IMR-90 (cell line): ENCODE data around the gene KCNQ5. TPM values are rescaled to one million over a fixed set of nuclear protein-coding genes. Genes with fewer than 3 reads are reported as not detected.
"Not testable (repeated sequence)": the region's sequence is repeated elsewhere in the genome, so short reads cannot be mapped to it uniquely, and the experiment has no call there.

ENCODE experiments used
- ATAC-seq: fragments of 200-7000 bp; cut with Tn5 transposase; 2 replicates; pipeline ENCODE4 v1.9.1; 2020; ENCODE audit warnings: low read depth, mild to moderate bottlenecking, moderate library complexity
- BruUV-seq: library from RNA; stranded (reverse); fragments of 400-500 nt; replicated peaks from 2 replicates; lab custom pipeline; 2021; lab: Mats Ljungman, UMichigan
- CTCF ChIA-PET: fragments of 300-600 bp; formaldehyde crosslinking; extraction: SDS; loops from one replicate; lab custom pipeline; 2021; ENCODE audit warnings: antibody characterized with exemption; lab: Yijun Ruan, JAX
- POLR2A ChIA-PET: fragments of 300-600 bp; sonication (Branson Sonifier 250); formaldehyde crosslinking; loops from one replicate; lab custom pipeline; 2022; ENCODE audit warnings: antibody characterized with exemption; ENCODE audit not compliant: unreplicated experiment; lab: Charles Lee
- DNase-seq: peaks from one replicate; pipeline ENCODE4 v3.0.0; 2013
- H2AFZ ChIP-seq: replicated peaks from 2 replicates; pipeline ENCODE3; 2013; ENCODE audit warnings: low read length, mild to moderate bottlenecking; ENCODE audit not compliant: poor library complexity
- H2AK5ac ChIP-seq: 2 replicates; pipeline ENCODE4 v1.6.1; 2013; ENCODE audit warnings: low read depth, low read length, inconsistent platforms
- H2AK9ac ChIP-seq: replicated peaks from 2 replicates; pipeline ENCODE3; 2013; ENCODE audit warnings: mild to moderate bottlenecking, low read depth, low read length, moderate library complexity; ENCODE audit not compliant: poor library complexity
- H2BK120ac ChIP-seq: 2 replicates; pipeline ENCODE4 v1.6.1; 2013; ENCODE audit warnings: low read depth, low read length, inconsistent platforms
- H2BK15ac ChIP-seq: 3 replicates; pipeline ENCODE4 v1.6.1; 2013; ENCODE audit warnings: low read depth, low read length, inconsistent platforms
- H2BK20ac ChIP-seq: 2 replicates; pipeline ENCODE4 v1.6.1; 2013; ENCODE audit warnings: low read depth, mild to moderate bottlenecking, inconsistent platforms, low read length, moderate library complexity
- H2BK5ac ChIP-seq: 2 replicates; pipeline ENCODE4 v1.6.1; 2013; ENCODE audit warnings: mild to moderate bottlenecking, low read depth, low read length, inconsistent platforms; ENCODE audit not compliant: poor library complexity, severe bottlenecking
- H3K14ac ChIP-seq: replicated peaks from 2 replicates; pipeline ENCODE4 v1.6.1; 2013; ENCODE audit warnings: low read depth, low read length, inconsistent platforms
- H3K18ac ChIP-seq: 2 replicates; pipeline ENCODE4 v1.6.1; 2013; ENCODE audit warnings: low read depth, low read length, control low read depth
- H3K23ac ChIP-seq: 2 replicates; pipeline ENCODE4 v1.6.1; 2013; ENCODE audit warnings: low read depth, low read length, inconsistent platforms
- H3K27ac ChIP-seq: 2 replicates; pipeline ENCODE4 v1.5.1; 2013; ENCODE audit warnings: mild to moderate bottlenecking, control low read depth, low read length; ENCODE audit not compliant: insufficient read depth
- H3K27me3 ChIP-seq: 2 replicates; pipeline ENCODE4 v1.6.1; 2013; ENCODE audit warnings: low read length; ENCODE audit not compliant: control insufficient read depth, insufficient read depth
- H3K36me3 ChIP-seq: 2 replicates; pipeline ENCODE4 v1.6.1; 2013; ENCODE audit warnings: low read length, mixed read lengths; ENCODE audit not compliant: control insufficient read depth, insufficient read depth
- H3K4ac ChIP-seq: 2 replicates; pipeline ENCODE4 v1.6.1; 2013; ENCODE audit warnings: low read depth, low read length, inconsistent platforms
- H3K4me1 ChIP-seq: 2 replicates; pipeline ENCODE4 v1.6.1; 2013; ENCODE audit warnings: low read length, mixed read lengths; ENCODE audit not compliant: control insufficient read depth, insufficient read depth
- H3K4me2 ChIP-seq: 2 replicates; pipeline ENCODE4 v1.6.1; 2013; ENCODE audit warnings: low read depth, mild to moderate bottlenecking, control low read depth, low read length, moderate library complexity
- H3K4me3 ChIP-seq: 2 replicates; pipeline ENCODE4 v1.5.1; 2013; ENCODE audit warnings: low read depth, mild to moderate bottlenecking, control low read depth, low read length, moderate library complexity; ENCODE audit not compliant: insufficient read depth
- H3K56ac ChIP-seq: 2 replicates; pipeline ENCODE4 v1.6.1; 2013; ENCODE audit warnings: low read length, inconsistent platforms; ENCODE audit not compliant: insufficient read depth; ENCODE audit errors: extremely low read depth
- H3K79me1 ChIP-seq, 2 experiments: 2 replicates each; pipeline ENCODE4 v1.6.1; 2013; ENCODE audit warnings: low read length in 2 of 2, inconsistent platforms in 1 of 2, low read depth in 1 of 2
- H3K9ac ChIP-seq: 2 replicates; pipeline ENCODE4 v1.6.1; 2013; ENCODE audit warnings: low read depth, low read length, control low read depth
- H3K9me1 ChIP-seq: 2 replicates; pipeline ENCODE4 v1.6.1; 2013; ENCODE audit warnings: low read length, inconsistent platforms; ENCODE audit not compliant: insufficient read depth
- H3K9me3 ChIP-seq: 2 replicates; pipeline ENCODE4 v1.6.1; 2013; ENCODE audit warnings: low read length; ENCODE audit not compliant: control insufficient read depth, insufficient read depth
- H4K20me1 ChIP-seq: 2 replicates; pipeline ENCODE4 v1.6.1; 2013; ENCODE audit warnings: low read length, inconsistent platforms; ENCODE audit not compliant: insufficient read depth
- H4K5ac ChIP-seq: 2 replicates; pipeline ENCODE4 v1.6.1; 2013; ENCODE audit warnings: mild to moderate bottlenecking, low read depth, low read length, control low read depth
- H4K8ac ChIP-seq, 2 experiments: 2 replicates each; pipeline ENCODE4 v1.6.1; 2013; ENCODE audit warnings: low read depth in 2 of 2, low read length in 2 of 2, control low read depth in 1 of 2, inconsistent platforms in 1 of 2
- H4K91ac ChIP-seq: 2 replicates; pipeline ENCODE4 v1.6.1; 2013; ENCODE audit warnings: low read depth, low read length, inconsistent platforms; ENCODE audit not compliant: insufficient read depth
- RAD21 ChIP-seq: IDR thresholded peaks from 2 replicates; pipeline ENCODE4 v1.6.1; 2012; ENCODE audit warnings: low read length, improper control_type of control experiment
- WGBS, 2 experiments: methylation state at CpG; one replicate each; pipeline versions ENCODE4 v1.1.5 to v1.1.7; 2013; ENCODE audit warnings: missing lambda C conversion rate in 2 of 2; ENCODE audit not compliant: insufficient read length in 1 of 2; ENCODE audit errors: extremely low coverage in 2 of 2; 5-methylcytosine and 5-hydroxymethylcytosine counted together
- dilution Hi-C: fragments of 300-500 bp; cut with HindIII; formaldehyde crosslinking; loops from one replicate; pipeline ENCODE4 v1.14.3; 2018; ENCODE audit warnings: low sequenced_read_pairs; ENCODE audit not compliant: unreplicated experiment
- in situ Hi-C: fragments of 300-500 bp; cut with MboI; formaldehyde crosslinking; loops from 3 replicates; pipeline ENCODE4 v1.14.3; 2019; ENCODE audit warnings: low sequenced_read_pairs, inconsistent platforms, mixed read lengths
- intact Hi-C: fragments of 100-400 bp; cut with micrococcal nuclease; formaldehyde crosslinking; loops from 2 replicates; pipeline ENCODE4 v1.10.0; 2022
- polyA plus RNA-seq, 3 experiments: library from polyadenylated mRNA; depleted of rRNA; stranded (reverse); fragments of >200 nt; gene quantifications; 2 replicates each; pipeline ENCODE4 v1.2.3, GENCODE V29; 2012; ENCODE audit warnings: low replicate concordance in 1 of 3
- total RNA-seq: library from RNA; depleted of rRNA; stranded (reverse); fragments of >200 nt; gene quantifications from 2 replicates; pipeline ENCODE4 v1.2.3, GENCODE V29; 2012

Gene KCNQ5
- total and polyA plus RNA-seq, 2 of the 4 experiments (the other 2 are of a cell fraction), result 0.75 to 1.3 TPM

DNA sequence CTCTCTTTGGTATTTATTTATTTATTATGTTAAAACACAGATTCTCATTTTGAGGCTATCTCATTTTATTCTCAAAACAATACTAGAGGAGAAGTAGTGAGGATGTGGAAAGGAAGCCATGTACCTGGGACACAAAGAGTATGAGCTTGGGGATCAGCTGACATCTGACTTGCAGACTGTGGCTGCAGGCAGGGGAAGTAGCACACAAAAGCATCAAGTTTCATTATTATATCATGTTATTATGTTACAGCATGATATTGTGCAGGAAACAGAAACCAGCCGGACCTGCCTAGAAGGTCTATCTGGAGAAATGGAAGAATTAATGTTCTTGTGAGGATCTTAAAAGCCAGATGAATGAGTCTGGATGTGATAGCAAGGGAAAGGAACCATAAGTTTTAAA, 355.2 kb downstream of the KCNQ5 start:
- H2AFZ ChIP-seq, result no peak overlapping the region
- H3K4ac ChIP-seq, result no peak overlapping the region
- no peaks in the 10 kb centered on the region for H3K9me1 ChIP-seq
- WGBS, 2 experiments, result no CpG with 5 or more reads among the region's 1 CpG
- H3K14ac ChIP-seq, result no peak overlapping the region
- no peaks in the 10 kb centered on the region for H4K20me1 ChIP-seq
- no peak for ATAC-seq
- peaks cover 5% of the 10 kb centered on the region for H3K4me1 ChIP-seq
- no peak overlapping the region for H3K18ac ChIP-seq
- H3K4me2 ChIP-seq, result no peak overlapping the region
- H3K4me3 ChIP-seq, result no peak overlapping the region
- H3K9me3 ChIP-seq, result no peaks in the 10 kb centered on the region
- dilution Hi-C loops (no loop called here), in situ Hi-C loops (no loop called here), intact Hi-C loops (no loop called here)
- no peak overlapping the region for H4K5ac ChIP-seq
- H3K36me3 ChIP-seq, result no peaks in the 10 kb centered on the region
- H4K8ac ChIP-seq, result no peak overlapping the region
- no peak overlapping the region for H2BK15ac ChIP-seq
- H2AK5ac ChIP-seq, result no peak overlapping the region
- no TSS peak for BruUV-seq
- no peak overlapping the region for H3K56ac ChIP-seq
- H2BK20ac ChIP-seq, result no peak overlapping the region
- ChIA-PET CTCF (no interaction called here), POLR2A (no interaction called here)
- no peak overlapping the region for H4K91ac ChIP-seq
- H3K79me1 ChIP-seq, result no peaks in the 10 kb centered on the region
- H2AK9ac ChIP-seq, result no peak overlapping the region
- H3K9ac ChIP-seq, result no peak overlapping the region
- no peak for DNase-seq
- H3K27me3 ChIP-seq, result no peaks in the 10 kb centered on the region
- no peak overlapping the region for H3K27ac ChIP-seq
- no peak overlapping the region for H2BK120ac ChIP-seq
- H3K23ac ChIP-seq, result no peak overlapping the region
- H2BK5ac ChIP-seq, result no peak overlapping the region
- TF ChIP-seq RAD21, result no peak

DNA sequence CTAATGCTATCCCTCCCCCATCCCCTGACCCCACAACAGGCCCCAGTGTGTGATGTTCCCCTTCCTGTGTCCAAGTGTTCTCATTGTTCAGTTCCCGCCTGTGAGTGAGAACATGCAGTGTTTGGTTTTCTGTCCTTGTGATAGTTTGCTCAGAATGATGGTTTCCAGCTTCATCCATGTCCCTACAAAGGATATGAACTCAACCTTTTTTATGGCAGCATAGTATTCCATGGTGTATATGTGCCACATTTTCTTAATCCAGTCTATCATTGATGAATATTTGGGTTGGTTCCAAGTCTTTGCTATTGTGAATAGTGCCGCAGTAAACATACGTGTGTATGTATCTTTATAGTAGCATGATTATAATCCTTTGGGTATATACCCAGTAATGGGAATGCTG, 356.9 kb downstream of the KCNQ5 start:
- H4K20me1 ChIP-seq, H2BK20ac ChIP-seq, intact Hi-C loops, H3K36me3 ChIP-seq, H2AFZ ChIP-seq, H3K4me2 ChIP-seq, H4K91ac ChIP-seq, H2AK9ac ChIP-seq, H3K23ac ChIP-seq, H3K18ac ChIP-seq, H3K9ac ChIP-seq, H4K5ac ChIP-seq, dilution Hi-C loops, H3K4me3 ChIP-seq, H3K79me1 ChIP-seq, H3K56ac ChIP-seq, H2BK5ac ChIP-seq, in situ Hi-C loops, H3K27ac ChIP-seq, POLR2A ChIA-PET, H3K4me1 ChIP-seq, H2BK15ac ChIP-seq, H3K14ac ChIP-seq, CTCF ChIA-PET, H3K9me1 ChIP-seq, H4K8ac ChIP-seq, H2BK120ac ChIP-seq, DNase-seq, H3K4ac ChIP-seq, BruUV-seq, H3K9me3 ChIP-seq, H2AK5ac ChIP-seq, H3K27me3 ChIP-seq, ATAC-seq: not testable (repeated sequence)
- WGBS, 2 experiments, result no CpG with 5 or more reads among the region's 3 CpGs
